Measurements from ENCODE around the gene ZFAND2A.

GRCh38 chr7:1152492-1152891, 7.5 kb downstream of the ZFAND2A start:
- TF ChIP-seq, protein P1, sequence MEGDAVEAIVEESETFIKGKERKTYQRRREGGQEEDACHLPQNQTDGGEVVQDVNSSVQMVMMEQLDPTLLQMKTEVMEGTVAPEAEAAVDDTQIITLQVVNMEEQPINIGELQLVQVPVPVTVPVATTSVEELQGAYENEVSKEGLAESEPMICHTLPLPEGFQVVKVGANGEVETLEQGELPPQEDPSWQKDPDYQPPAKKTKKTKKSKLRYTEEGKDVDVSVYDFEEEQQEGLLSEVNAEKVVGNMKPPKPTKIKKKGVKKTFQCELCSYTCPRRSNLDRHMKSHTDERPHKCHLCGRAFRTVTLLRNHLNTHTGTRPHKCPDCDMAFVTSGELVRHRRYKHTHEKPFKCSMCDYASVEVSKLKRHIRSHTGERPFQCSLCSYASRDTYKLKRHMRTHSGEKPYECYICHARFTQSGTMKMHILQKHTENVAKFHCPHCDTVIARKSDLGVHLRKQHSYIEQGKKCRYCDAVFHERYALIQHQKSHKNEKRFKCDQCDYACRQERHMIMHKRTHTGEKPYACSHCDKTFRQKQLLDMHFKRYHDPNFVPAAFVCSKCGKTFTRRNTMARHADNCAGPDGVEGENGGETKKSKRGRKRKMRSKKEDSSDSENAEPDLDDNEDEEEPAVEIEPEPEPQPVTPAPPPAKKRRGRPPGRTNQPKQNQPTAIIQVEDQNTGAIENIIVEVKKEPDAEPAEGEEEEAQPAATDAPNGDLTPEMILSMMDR (conservative IDR thresholded peaks at IDR 0.05 in 1 of 2, IDR thresholded peaks at IDR 0.05 in 1 of 2; ENCODE audit: extremely low read depth in 1 of 2, insufficient read depth in 1 of 2, low read depth in 1 of 2, low read length in 2 of 2): no peak
- no peak for TF ChIP-seq EZH2 (IDR thresholded peaks at IDR 0.05; ENCODE audit: borderline replicate concordance, low read length)

All from mammary epithelial cell (primary cell).